NT2/D1 (cell line): ENCODE results near the gene RUSC1.
A peak's percentile ranks its signal among the peaks of the same experiment; 100 is the strongest.

Experiments
- DNase-seq: peaks from one replicate; pipeline ENCODE4 v3.0.0-alpha.2; 2011; ENCODE audit warnings: low read depth, low spot score
- H3K27me3 ChIP-seq: 2 replicates; pipeline ENCODE4 v1.6.0; 2011; ENCODE audit warnings: mild to moderate bottlenecking; ENCODE audit not compliant: insufficient read length, insufficient read depth
- H3K36me3 ChIP-seq: 2 replicates; pipeline ENCODE4 v1.6.1; 2011; ENCODE audit warnings: mild to moderate bottlenecking, low read length, mixed read lengths; ENCODE audit not compliant: insufficient read depth, insufficient read length
- H3K4me1 ChIP-seq: 2 replicates; pipeline ENCODE4 v1.5.1; 2011; ENCODE audit not compliant: insufficient read depth, insufficient read length
- H3K4me3 ChIP-seq: 2 replicates; pipeline ENCODE4 v1.5.1; 2011; ENCODE audit warnings: low read depth; ENCODE audit not compliant: insufficient read length
- H3K9ac ChIP-seq: 2 replicates; pipeline ENCODE4 v1.6.0; 2011; ENCODE audit warnings: low read depth; ENCODE audit not compliant: insufficient read length
- H3K9me3 ChIP-seq: 2 replicates; pipeline ENCODE4 v1.5.1; 2011; ENCODE audit warnings: mild to moderate bottlenecking, low read length; ENCODE audit not compliant: insufficient read depth
- SUZ12 ChIP-seq: IDR thresholded peaks from 2 replicates; pipeline ENCODE4 v1.6.1; 2011; ENCODE audit not compliant: insufficient read length, insufficient read depth; ENCODE audit errors: extremely low read depth
- YY1 ChIP-seq: IDR thresholded peaks from 2 replicates; pipeline ENCODE4 v1.6.1; 2011; ENCODE audit not compliant: insufficient read length, insufficient read depth
- ZNF274 ChIP-seq: IDR thresholded peaks from 2 replicates; pipeline ENCODE4 v1.6.1; 2011; ENCODE audit warnings: mild to moderate bottlenecking, low read depth, low read length

RUSC1 gene

DNA sequence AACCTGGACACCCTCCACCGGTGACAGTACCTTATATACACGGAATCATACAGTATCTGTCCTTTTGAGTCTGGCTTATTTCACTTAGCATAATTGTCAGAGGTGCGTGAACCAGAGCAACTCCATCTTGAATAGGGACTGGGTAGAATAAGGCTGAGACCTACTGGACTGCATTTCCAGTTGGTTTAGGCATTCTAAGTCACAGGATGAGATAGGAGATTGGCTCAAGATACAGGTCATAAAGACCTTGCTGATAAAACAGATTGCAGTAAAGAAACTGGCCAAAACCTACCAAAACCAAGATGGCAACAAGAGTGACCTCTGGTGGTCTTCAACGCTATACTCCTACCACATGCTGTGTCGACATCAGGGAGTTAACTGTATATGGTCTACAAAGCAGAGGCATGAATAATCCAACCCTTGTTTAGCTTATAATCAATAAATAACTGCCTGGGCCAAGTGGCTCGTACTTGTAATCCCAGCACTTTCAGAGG, 13.4 kb upstream of the RUSC1 start:
- peak; percentile 51 for DNase-seq
- peaks cover 27% of the 10 kb centered on the region for H3K36me3 ChIP-seq
- no peak overlapping the region for H3K4me3 ChIP-seq
- H3K9me3 ChIP-seq = no peaks in the 10 kb centered on the region
- peak overlapping the region; percentile 66 for H3K9ac ChIP-seq
- peaks cover 8% of the 10 kb centered on the region for H3K4me1 ChIP-seq
- no peak for TF ChIP-seq YY1
- no peak for TF ChIP-seq SUZ12
- TF ChIP-seq ZNF274 = no peak
- H3K27me3 ChIP-seq = no peaks in the 10 kb centered on the region

DNA sequence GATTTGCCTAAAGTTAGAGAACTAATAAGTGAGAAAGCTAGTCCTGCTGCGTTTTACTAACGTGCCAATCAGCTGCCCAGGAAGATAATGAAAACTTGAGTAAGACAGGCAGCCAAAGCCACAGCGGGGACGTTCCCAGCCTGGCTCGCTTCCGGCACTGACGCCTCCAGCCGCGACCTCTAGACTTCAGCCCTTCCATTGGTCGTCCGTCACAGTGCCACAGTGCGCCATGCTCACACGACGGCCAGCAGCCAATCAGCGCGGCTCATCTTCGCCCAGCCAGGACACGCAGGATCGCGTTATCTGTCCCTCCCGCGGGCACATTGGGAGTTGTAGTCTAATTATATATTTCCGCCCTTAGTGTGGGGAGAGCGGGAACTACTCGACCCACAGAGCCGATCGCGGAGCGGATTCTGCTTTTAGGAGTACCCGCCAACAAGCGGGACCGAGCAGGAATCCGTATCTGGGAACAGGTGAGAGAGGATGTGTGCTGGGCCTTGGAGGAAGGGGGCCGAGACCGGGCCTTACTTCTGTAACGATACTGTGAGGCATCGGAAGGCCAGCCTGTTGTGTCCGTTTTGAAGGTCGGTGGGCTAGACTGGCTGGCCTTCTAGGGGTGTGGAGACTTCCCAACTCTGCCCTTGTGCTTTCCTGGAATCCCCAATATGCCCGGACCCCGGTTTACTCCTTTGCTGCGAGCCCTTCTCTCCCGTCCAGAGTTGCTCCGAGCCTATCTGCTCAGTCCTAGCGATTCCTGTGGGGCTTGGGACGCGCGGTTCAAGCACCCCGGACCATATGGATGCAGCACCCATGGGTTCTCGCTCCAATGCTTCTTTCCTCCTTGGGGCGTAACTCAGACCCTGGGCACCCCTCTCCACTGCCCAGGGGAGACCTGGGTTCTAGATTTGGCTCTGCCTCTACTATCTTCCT, 11.9 kb upstream of the RUSC1 start, which contains the start of gene FDPS:
Gene FDPS (plus strand): TSS at position 374 of the 930 bp plus-strand sequence. CDS start 924 bp downstream, outside the sequence.
- no peaks in the 10 kb centered on the region for H3K27me3 ChIP-seq
- peak within 1 kb of the TSS; percentile 99 for H3K4me3 ChIP-seq
- H3K9ac ChIP-seq = peak within 1 kb of the TSS; percentile 99
- peaks cover 8% of the 10 kb centered on the region for H3K4me1 ChIP-seq
- peaks cover 41% of the 10 kb centered on the region for H3K36me3 ChIP-seq
- DNase-seq = peak; percentile 100
- TF ChIP-seq YY1 (peak; percentile 3), SUZ12 (no peak), ZNF274 (no peak)
- H3K9me3 ChIP-seq = no peaks in the 10 kb centered on the region

DNA sequence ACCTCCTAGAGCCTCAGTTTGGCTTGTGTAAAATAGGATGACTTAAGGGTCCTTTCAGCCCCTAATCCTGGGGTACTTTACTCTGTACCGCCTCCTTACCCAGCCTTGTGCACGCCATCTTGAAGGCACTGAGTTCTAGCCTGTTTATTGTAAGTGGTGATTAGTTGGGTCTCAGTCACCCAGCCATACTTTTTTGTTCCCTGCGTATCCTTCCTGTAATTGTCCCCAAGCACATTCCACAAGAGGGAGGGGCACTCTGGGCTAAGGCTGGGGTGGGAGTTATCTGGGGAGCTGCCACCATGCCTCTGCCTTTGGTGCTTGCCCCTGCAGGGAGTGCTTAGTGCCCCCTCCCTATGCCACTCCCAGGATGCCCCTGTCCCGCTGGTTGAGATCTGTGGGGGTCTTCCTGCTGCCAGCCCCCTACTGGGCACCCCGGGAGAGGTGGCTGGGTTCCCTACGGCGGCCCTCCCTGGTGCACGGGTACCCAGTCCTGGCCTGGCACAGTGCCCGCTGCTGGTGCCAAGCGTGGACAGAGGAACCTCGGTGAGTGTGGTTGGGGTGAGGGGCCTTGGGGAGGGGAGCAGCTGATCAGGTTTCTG, 11.2 kb upstream of the RUSC1 start:
- Histone ChIP-seq H3K4me3 (peak overlapping the region; percentile 99), H3K4me1 (peaks cover 8% of the 10 kb centered on the region)
- TF ChIP-seq ZNF274 (no peak), YY1 (no peak), SUZ12 (no peak)

DNA sequence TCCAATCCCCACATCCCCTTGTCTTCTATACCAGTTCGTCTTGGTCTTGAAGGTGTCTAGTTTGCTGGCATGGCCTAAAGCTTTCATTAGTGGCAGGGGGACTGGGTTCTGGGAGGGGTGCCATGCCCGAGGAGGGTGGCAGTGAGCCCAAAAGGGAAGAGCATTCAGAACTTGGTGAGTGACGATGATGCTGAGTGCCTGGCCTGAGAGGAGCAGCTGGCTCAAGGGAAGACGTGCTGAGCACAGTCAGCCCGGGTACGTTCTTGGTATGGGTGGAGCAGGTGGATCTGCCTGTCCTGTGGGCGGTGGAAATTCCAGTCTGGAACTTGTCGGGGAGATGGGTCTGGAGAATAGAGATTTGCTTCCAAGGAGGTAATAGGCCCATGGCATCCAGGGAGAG, 7.4 kb upstream of the RUSC1 start:
- Histone ChIP-seq H3K9me3 (no peaks in the 10 kb centered on the region), H3K4me1 (peaks cover 5% of the 10 kb centered on the region), H3K27me3 (no peaks in the 10 kb centered on the region), H3K36me3 (peaks cover 75% of the 10 kb centered on the region), H3K9ac (no peak overlapping the region), H3K4me3 (no peak overlapping the region)
- no peak for TF ChIP-seq SUZ12
- TF ChIP-seq ZNF274 = no peak
- TF ChIP-seq YY1 = no peak
- no peak for DNase-seq

More for the DNA sequence above, 11.2 kb upstream of the RUSC1 start:
- Histone ChIP-seq H3K27me3 (no peaks in the 10 kb centered on the region), H3K9me3 (no peaks in the 10 kb centered on the region), H3K9ac (peak overlapping the region; percentile 99), H3K36me3 (peaks cover 48% of the 10 kb centered on the region)
- DNase-seq = no peak

GRCh38 chr1:155316922-155317321, 3.8 kb upstream of the RUSC1 start:
- Histone ChIP-seq H3K27me3 (no peaks in the 10 kb centered on the region), H3K4me3 (no peak overlapping the region), H3K9ac (no peak overlapping the region), H3K9me3 (no peaks in the 10 kb centered on the region), H3K4me1 (peaks cover 22% of the 10 kb centered on the region), H3K36me3 (peaks cover 88% of the 10 kb centered on the region)
- TF ChIP-seq YY1 (no peak), ZNF274 (no peak), SUZ12 (no peak)
- DNase-seq = no peak

- TF ChIP-seq ZNF274 = no peak
- TF ChIP-seq SUZ12 = no peak
- no peak for TF ChIP-seq YY1
- DNase-seq = no peak
- Histone ChIP-seq H3K27me3 (no peaks in the 10 kb centered on the region), H3K9me3 (no peaks in the 10 kb centered on the region), H3K36me3 (peaks cover 78% of the 10 kb centered on the region), H3K4me3 (no peak overlapping the region), H3K4me1 (peaks cover 27% of the 10 kb centered on the region), H3K9ac (no peak overlapping the region)
These were observed 2.6 kb upstream of the RUSC1 start for GRCh38 chr1:155318082-155318481.

- TF ChIP-seq ZNF274 (no peak), YY1 (no peak), SUZ12 (no peak)
- no peak for DNase-seq
- no peaks in the 10 kb centered on the region for H3K27me3 ChIP-seq
- H3K4me1 ChIP-seq = peaks cover 27% of the 10 kb centered on the region
- no peak overlapping the region for H3K9ac ChIP-seq
- no peak overlapping the region for H3K4me3 ChIP-seq
- peaks cover 64% of the 10 kb centered on the region for H3K36me3 ChIP-seq
- no peaks in the 10 kb centered on the region for H3K9me3 ChIP-seq
These were observed 1.2 kb upstream of the RUSC1 start for GRCh38 chr1:155319536-155319935.

DNA sequence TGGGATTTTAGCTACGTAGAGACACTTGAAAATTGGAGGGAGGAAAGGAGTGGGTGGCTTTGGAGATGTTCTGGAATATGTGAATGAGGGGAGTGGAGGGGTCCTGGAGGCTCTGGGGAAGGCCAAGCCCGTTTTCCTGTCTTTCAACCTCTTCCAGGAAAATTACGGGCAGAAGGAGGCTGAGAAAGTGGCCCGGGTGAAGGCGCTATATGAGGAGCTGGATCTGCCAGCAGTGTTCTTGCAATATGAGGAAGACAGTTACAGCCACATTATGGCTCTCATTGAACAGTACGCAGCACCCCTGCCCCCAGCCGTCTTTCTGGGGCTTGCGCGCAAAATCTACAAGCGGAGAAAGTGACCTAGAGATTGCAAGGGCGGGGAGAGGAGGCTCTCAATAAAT, 442 bp upstream of the RUSC1 start:
- Histone ChIP-seq H3K9me3 (no peaks in the 10 kb centered on the region), H3K9ac (no peak overlapping the region), H3K4me3 (no peak overlapping the region), H3K27me3 (no peaks in the 10 kb centered on the region), H3K4me1 (peaks cover 28% of the 10 kb centered on the region), H3K36me3 (peaks cover 60% of the 10 kb centered on the region)
- TF ChIP-seq YY1 (no peak), ZNF274 (no peak), SUZ12 (no peak)
- no peak for DNase-seq
